T-cell (primary cell): ENCODE measurements around the gene TASP1. TPM values are rescaled to one million over a fixed set of nuclear protein-coding genes. Genes with fewer than 3 reads are reported as not detected.
A peak's percentile ranks its signal among the peaks of the same experiment; 100 is the strongest.

Experiments
- ATAC-seq, 4 experiments: fragments of 200-7000 bp in 3 of 4; fragments of 150-1000 bp in 1 of 4; cut with Tn5 transposase; replicated peaks in 1 of 4; 1 replicate in 3 of 4; 2 replicates in 1 of 4; pipeline ENCODE4 v1.10.0; 2021; ENCODE audit warnings: moderate library complexity in 3 of 4, mild to moderate bottlenecking in 2 of 4, moderate number of reproducible peaks in 1 of 4
- CTCF ChIA-PET, 2 donors: fragments of 300-600 bp; sonication (Branson Sonifier 250); formaldehyde crosslinking; loops; one replicate each; lab custom pipeline; 2022; ENCODE audit warnings: antibody characterized with exemption in 2 of 2; lab: Charles Lee
- POLR2A ChIA-PET, 2 donors: fragments of 300-600 bp; sonication (Branson Sonifier 250); formaldehyde crosslinking; loops; one replicate each; lab custom pipeline; 2022; ENCODE audit warnings: antibody characterized with exemption in 2 of 2; lab: Charles Lee
- DNase-seq, 35 experiments: peaks; one replicate each; pipeline versions ENCODE4 v3.0.0 to v3.0.0-alpha.2; 2013 to 2023
- H3K27ac ChIP-seq: one replicate; pipeline ENCODE4 v1.5.1; 2013; ENCODE audit warnings: low read length
- H3K27me3 ChIP-seq, 2 experiments: replicated peaks in 1 of 2; 1 replicate in 1 of 2; 2 replicates in 1 of 2; pipeline versions ENCODE4 v1.6.1 to v1.7.0; 2013; ENCODE audit warnings: low read length in 1 of 2, mixed read lengths in 1 of 2; ENCODE audit not compliant: control insufficient read depth in 2 of 2, insufficient read depth in 2 of 2; ENCODE audit errors: extremely low read depth in 1 of 2
- H3K36me3 ChIP-seq, 2 donors: 1 replicate in 1 of 2; 2 replicates in 1 of 2; pipeline versions ENCODE4 v1.6.1 to v1.7.0; 2013; ENCODE audit warnings: low read length in 1 of 2; ENCODE audit not compliant: control insufficient read depth in 2 of 2, insufficient read depth in 1 of 2; ENCODE audit errors: extremely low read depth in 1 of 2
- H3K4me1 ChIP-seq, 2 experiments: 1 replicate in 1 of 2; 2 replicates in 1 of 2; pipeline versions ENCODE4 v1.6.1 to v1.7.0; 2013; ENCODE audit warnings: low read length in 2 of 2, mixed read lengths in 1 of 2; ENCODE audit not compliant: insufficient read depth in 2 of 2, control insufficient read depth in 1 of 2; ENCODE audit errors: extremely low read depth in 1 of 2
- H3K4me3 ChIP-seq, 2 donors: 1 replicate in 1 of 2; 2 replicates in 1 of 2; pipeline versions ENCODE4 v1.5.1 to v1.7.0; 2013; ENCODE audit warnings: mild to moderate bottlenecking in 2 of 2, low read length in 1 of 2, moderate library complexity in 1 of 2; ENCODE audit not compliant: control insufficient read depth in 1 of 2; ENCODE audit errors: extremely low read depth in 1 of 2
- H3K9me3 ChIP-seq: 2 replicates; pipeline ENCODE4 v1.7.0; 2013
- H3K27ac Mint-ChIP-seq, 2 donors: one replicate each; pipeline ENCODE4 v1.8.0; 2020 to 2021; ENCODE audit warnings: mild to moderate bottlenecking in 2 of 2, mixed read lengths in 2 of 2
- H3K27me3 Mint-ChIP-seq, 2 donors: one replicate each; pipeline ENCODE4 v1.8.0; 2021 to 2022; ENCODE audit warnings: mixed read lengths in 2 of 2
- H3K36me3 Mint-ChIP-seq: one replicate; pipeline ENCODE4 v1.8.0; 2021; ENCODE audit warnings: mixed read lengths
- H3K4me1 Mint-ChIP-seq, 3 donors: one replicate each; pipeline ENCODE4 v1.8.0; 2020 to 2022; ENCODE audit warnings: mixed read lengths in 3 of 3, mild to moderate bottlenecking in 1 of 3
- H3K4me3 Mint-ChIP-seq, 3 donors: one replicate each; pipeline ENCODE4 v1.8.0; 2020 to 2022; ENCODE audit warnings: mild to moderate bottlenecking in 3 of 3, mixed read lengths in 3 of 3, moderate library complexity in 3 of 3
- H3K9me3 Mint-ChIP-seq, 3 donors: one replicate each; pipeline ENCODE4 v1.8.0; 2020 to 2022; ENCODE audit warnings: mixed read lengths in 3 of 3
- WGBS: methylation state at CpG from one replicate; pipeline ENCODE4 v1.1.5; 2013; ENCODE audit warnings: missing lambda C conversion rate; ENCODE audit not compliant: insufficient coverage; 5-methylcytosine and 5-hydroxymethylcytosine counted together
- total RNA-seq, 35 experiments: library from RNA in 6 of 35; stranded (reverse) in 6 of 35; fragments of 120-200 nt in 1 of 35; gene quantifications; one replicate each; pipeline versions ENCODE4 v1.2.1 to v1.2.4 and lab custom pipeline; 2013 to 2026

The TASP1 gene
- total RNA-seq, 5 donors from 2014 or later (not counting 1 experiment from before 2014, with no cell fraction given): 11.2 to 19.4 (median 13.8) TPM

GRCh38 chr20:13656721-13657368, 18.1 kb upstream of the TASP1 start:
- no peaks in the 10 kb centered on the region for H3K36me3 Mint-ChIP-seq
- no peak for ATAC-seq
- WGBS: 100% methylated on average over 3 of the region's 4 CpGs
- H3K27ac Mint-ChIP-seq: no peak overlapping the region
- peaks cover 18 to 19% of the 10 kb centered on the region in 2 donors for H3K27me3 Mint-ChIP-seq
- H3K4me3 Mint-ChIP-seq: no peak overlapping the region
- Histone ChIP-seq H3K4me3 (no peak overlapping the region), H3K4me1 (no peaks in the 10 kb centered on the region), H3K27me3 (peaks cover 0 to 10% of the 10 kb centered on the region in 2 experiments), H3K27ac (no peak overlapping the region), H3K36me3 (no peaks in the 10 kb centered on the region), H3K9me3 (no peaks in the 10 kb centered on the region)
- POLR2A ChIA-PET: interaction anchor here in 1 of 2 donors (0.6 kb wide), 1 partner anchor 223 kb away, joined by 3 read pairs; no protein-coding TSS in a partner anchor
- DNase-seq: no peak
- CTCF ChIA-PET: no interaction called here
- H3K4me1 Mint-ChIP-seq: no peaks in the 10 kb centered on the region
- no peaks in the 10 kb centered on the region for H3K9me3 Mint-ChIP-seq

- Mint-ChIP-seq H3K4me1 (no peaks in the 10 kb centered on the region), H3K36me3 (no peaks in the 10 kb centered on the region), H3K4me3 (no peak overlapping the region), H3K27ac (no peak overlapping the region), H3K9me3 (no peaks in the 10 kb centered on the region), H3K27me3 (peaks cover 19 to 29% of the 10 kb centered on the region in 2 donors)
- DNase-seq: no peak
- no peaks in the 10 kb centered on the region for H3K36me3 ChIP-seq
- H3K9me3 ChIP-seq: no peaks in the 10 kb centered on the region
- ChIA-PET CTCF (no interaction called here), POLR2A (no interaction called here)
- 100% methylated on average over 1 of the region's 2 CpGs for WGBS
- peaks cover 0 to 10% of the 10 kb centered on the region in 2 experiments for H3K27me3 ChIP-seq
- no peak overlapping the region for H3K4me3 ChIP-seq
- no peak for ATAC-seq
- no peaks in the 10 kb centered on the region for H3K4me1 ChIP-seq
- H3K27ac ChIP-seq: no peak overlapping the region
Observed at GRCh38 chr20:13654463-13655023, 15.8 kb upstream of the TASP1 start.

GRCh38 chr20:13650474-13650873, 11.7 kb upstream of the TASP1 start:
- ATAC-seq (no peak), DNase-seq (no peak)
- Histone ChIP-seq H3K27ac (no peak overlapping the region), H3K27me3 (peaks cover 0 to 6% of the 10 kb centered on the region in 2 experiments), H3K4me1 (no peaks in the 10 kb centered on the region), H3K4me3 (no peak overlapping the region), H3K36me3 (no peaks in the 10 kb centered on the region), H3K9me3 (no peaks in the 10 kb centered on the region)
- no peaks in the 10 kb centered on the region for H3K9me3 Mint-ChIP-seq
- no CpG with 5 or more reads among the region's 2 CpGs for WGBS
- no peak overlapping the region for H3K27ac Mint-ChIP-seq
- no peaks in the 10 kb centered on the region for H3K4me1 Mint-ChIP-seq
- POLR2A ChIA-PET: no interaction called here
- no peak overlapping the region for H3K4me3 Mint-ChIP-seq
- peaks cover 21 to 44% of the 10 kb centered on the region in 2 donors for H3K27me3 Mint-ChIP-seq
- H3K36me3 Mint-ChIP-seq: no peaks in the 10 kb centered on the region
- CTCF ChIA-PET: no interaction called here

- no peaks in the 10 kb centered on the region for H3K4me1 ChIP-seq
- Mint-ChIP-seq H3K27ac (no peak overlapping the region), H3K4me3 (no peak overlapping the region), H3K4me1 (no peaks in the 10 kb centered on the region), H3K9me3 (no peaks in the 10 kb centered on the region), H3K27me3 (peaks cover 28 to 56% of the 10 kb centered on the region in 2 donors), H3K36me3 (no peaks in the 10 kb centered on the region)
- DNase-seq (no peak), ATAC-seq (no peak)
- no peak overlapping the region for H3K4me3 ChIP-seq
- H3K9me3 ChIP-seq: no peaks in the 10 kb centered on the region
- H3K36me3 ChIP-seq: no peaks in the 10 kb centered on the region
- no peak overlapping the region for H3K27ac ChIP-seq
- WGBS: 71% methylated on average over 1 of the region's 10 CpGs
- POLR2A ChIA-PET: no interaction called here
- CTCF ChIA-PET: no interaction called here
- peaks cover 0 to 6% of the 10 kb centered on the region in 2 experiments for H3K27me3 ChIP-seq
Observed at GRCh38 chr20:13648291-13649228, 9.8 kb upstream of the TASP1 start.

GRCh38 chr20:13644010-13644409, 5.3 kb upstream of the TASP1 start:
- no CpG with 5 or more reads among the region's 4 CpGs for WGBS
- no peak overlapping the region for H3K27ac ChIP-seq
- no peaks in the 10 kb centered on the region for H3K9me3 ChIP-seq
- no peak overlapping the region for H3K27ac Mint-ChIP-seq
- H3K4me3 Mint-ChIP-seq: no peak overlapping the region
- ChIA-PET POLR2A (no interaction called here), CTCF (no interaction called here)
- no peaks in the 10 kb centered on the region for H3K36me3 ChIP-seq
- peaks cover 0 to 3% of the 10 kb centered on the region in 2 experiments for H3K4me1 ChIP-seq
- H3K4me3 ChIP-seq: no peak overlapping the region
- no peak for ATAC-seq
- peaks cover 3% of the 10 kb centered on the region in 3 donors for H3K4me1 Mint-ChIP-seq
- H3K27me3 Mint-ChIP-seq: peaks cover 33 to 35% of the 10 kb centered on the region in 2 donors
- no peaks in the 10 kb centered on the region for H3K36me3 Mint-ChIP-seq
- H3K9me3 Mint-ChIP-seq: no peaks in the 10 kb centered on the region
- H3K27me3 ChIP-seq: peaks cover 0 to 4% of the 10 kb centered on the region in 2 experiments
- DNase-seq: no peak

- Mint-ChIP-seq H3K27ac (peak overlapping the region; percentile 65 to 77), H3K4me1 (peaks cover 18 to 24% (median 21%) of the 10 kb centered on the region in 3 donors), H3K9me3 (no peaks in the 10 kb centered on the region), H3K27me3 (peaks cover 4 to 10% of the 10 kb centered on the region in 2 donors), H3K4me3 (peak overlapping the region; percentile 85 to 89 (median 88)), H3K36me3 (peaks cover 2% of the 10 kb centered on the region)
- Histone ChIP-seq H3K9me3 (no peaks in the 10 kb centered on the region), H3K36me3 (no peaks in the 10 kb centered on the region), H3K27ac (peak overlapping the region; percentile 10), H3K27me3 (peaks cover 0 to 2% of the 10 kb centered on the region in 2 experiments), H3K4me3 (peak overlapping the region; percentile 46 to 96), H3K4me1 (peaks cover 2 to 9% of the 10 kb centered on the region in 2 experiments)
- WGBS: no CpG with 5 or more reads among the region's 9 CpGs
- ChIA-PET CTCF (no interaction called here), POLR2A (no interaction called here)
- no peak for ATAC-seq
- no peak for DNase-seq
Observed at GRCh38 chr20:13639150-13639497, 392 bp upstream of the TASP1 start.
